ENCODE results near the gene IDH3A. TPM values are rescaled to one million over a fixed set of nuclear protein-coding genes. Genes with fewer than 3 reads are reported as not detected.

Gene IDH3A
- polyA plus RNA-seq, 2 of the 4 experiments (the other 2 are of a cell fraction), result 85.6 to 149 TPM

DNA sequence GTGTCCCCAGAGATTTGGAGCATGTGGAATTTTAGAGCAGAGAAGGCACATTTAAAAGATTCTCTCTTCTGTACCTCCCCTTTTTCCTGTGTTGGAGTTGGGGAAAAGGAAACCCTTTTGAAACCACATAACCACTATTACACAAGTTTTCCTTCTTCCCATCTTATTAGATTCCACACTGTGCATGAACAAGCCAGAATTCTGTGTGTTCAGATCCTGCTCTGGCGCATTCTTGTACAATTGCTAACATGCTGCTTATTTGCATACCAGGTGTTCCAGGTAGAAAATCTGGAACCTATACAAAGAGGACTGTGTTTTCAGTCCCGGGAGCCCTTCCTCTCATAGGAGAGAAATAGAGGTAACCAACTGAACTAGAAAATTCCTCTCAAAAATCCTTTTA is 15.4 kb upstream of the IDH3A start:
- DNase-seq (ENCODE audit: low read depth in 1 of 2, low spot score in 1 of 2), result no peak
- no peak for ATAC-seq

DNA sequence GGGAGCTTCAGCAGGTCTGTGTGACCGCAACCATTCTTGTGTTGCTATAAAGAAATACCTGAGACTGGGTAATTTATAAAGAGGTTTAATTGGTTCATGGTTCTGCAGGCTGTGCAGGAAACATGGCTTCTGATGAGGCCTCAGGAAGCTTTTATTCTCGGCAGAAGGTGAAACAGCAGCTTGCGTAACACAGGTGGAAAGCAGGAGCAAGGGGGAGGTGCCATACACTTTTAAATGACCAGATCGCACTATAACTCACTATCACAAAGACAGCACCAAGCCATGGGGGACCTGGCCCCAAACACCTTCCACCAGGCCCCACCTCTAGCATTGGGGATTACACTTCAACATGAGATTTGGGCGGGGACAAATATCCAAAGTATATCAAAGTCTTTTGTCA is 9.6 kb upstream of the IDH3A start:
- TF ChIP-seq JUNB (IDR thresholded peaks at IDR 0.05) (no peak), CEBPB (IDR thresholded peaks at IDR 0.05) (peak in 1 of 2 experiments; percentile 34; a peak in 1 of 4 replicates), CBX8 (IDR thresholded peaks at IDR 0.05) (no peak), ZNF302 (CRISPR knock-in tag; IDR thresholded peaks at IDR 0.05) (no peak), ZSCAN20 (CRISPR knock-in tag; IDR thresholded peaks at IDR 0.05) (no peak)
- TF ChIP-seq, protein P1, sequence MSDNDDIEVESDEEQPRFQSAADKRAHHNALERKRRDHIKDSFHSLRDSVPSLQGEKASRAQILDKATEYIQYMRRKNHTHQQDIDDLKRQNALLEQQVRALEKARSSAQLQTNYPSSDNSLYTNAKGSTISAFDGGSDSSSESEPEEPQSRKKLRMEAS (IDR thresholded peaks at IDR 0.05), result no peak
- H3K4me2 ChIP-seq, result no peak overlapping the region
- ATAC-seq (no peak), FAIRE-seq (no peak), DNase-seq (ENCODE audit: low read depth in 1 of 2, low spot score in 1 of 2) (no peak)
- no peaks in the 10 kb centered on the region for H3K4me1 ChIP-seq
- H3K4me3 ChIP-seq, result no peak overlapping the region
- no peaks in the 10 kb centered on the region for H3K9me3 ChIP-seq
- H3K27ac ChIP-seq, result no peak overlapping the region
- ChIA-PET CTCF (interaction anchor here (1.0 to 5.9 kb wide), 12 partner anchors 9 to 103 kb away, joined by 3 to 31 read pairs (median 4); partner anchors contain the start of genes CIB2 and IDH3A), POLR2A (interaction anchor here (1.3 to 1.5 kb wide), 2 partner anchors 9 to 10 kb away, joined by 6 to 10 read pairs; partner anchors contain the start of genes CIB2 and IDH3A)
- 89% methylated on average over 5 of the region's 5 CpGs for WGBS (ENCODE audit: missing lambda C conversion rate)

More for the DNA sequence above, 15.4 kb upstream of the IDH3A start:
- Histone ChIP-seq H3K4me2 (no peak overlapping the region), H3K4me1 (peaks cover 21% of the 10 kb centered on the region), H3K27ac (no peak overlapping the region), H3K4me3 (no peak overlapping the region), H3K9me3 (no peaks in the 10 kb centered on the region)
- no peak for TF ChIP-seq HOXB5 (CRISPR knock-in tag; IDR thresholded peaks at IDR 0.05)
- TF ChIP-seq RNF2 (IDR thresholded peaks at IDR 0.05; ENCODE audit: borderline replicate concordance, low read depth), result no peak
- TF ChIP-seq EP300 (IDR thresholded peaks at IDR 0.05), result no peak
- no peak for TF ChIP-seq JUNB (IDR thresholded peaks at IDR 0.05)
- TF ChIP-seq, protein P1 (IDR thresholded peaks at IDR 0.05), result no peak
- no peak for TF ChIP-seq RFX5 (IDR thresholded peaks at IDR 0.05)
- no peak for TF ChIP-seq PHF8 (IDR thresholded peaks at IDR 0.05; ENCODE audit: borderline replicate concordance, low read depth)
- no peak for TF ChIP-seq HOXB13 (CRISPR knock-in tag; IDR thresholded peaks at IDR 0.05; ENCODE audit: low read depth)
- TF ChIP-seq, protein P2, sequence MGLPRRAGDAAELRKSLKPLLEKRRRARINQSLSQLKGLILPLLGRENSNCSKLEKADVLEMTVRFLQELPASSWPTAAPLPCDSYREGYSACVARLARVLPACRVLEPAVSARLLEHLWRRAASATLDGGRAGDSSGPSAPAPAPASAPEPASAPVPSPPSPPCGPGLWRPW (IDR thresholded peaks at IDR 0.05), result no peak
- TF ChIP-seq EHMT2 (IDR thresholded peaks at IDR 0.05; ENCODE audit: low read depth), result no peak
- no peak for TF ChIP-seq TP53 (CRISPR knock-in tag; IDR thresholded peaks at IDR 0.05)
- TF ChIP-seq, protein P3, sequence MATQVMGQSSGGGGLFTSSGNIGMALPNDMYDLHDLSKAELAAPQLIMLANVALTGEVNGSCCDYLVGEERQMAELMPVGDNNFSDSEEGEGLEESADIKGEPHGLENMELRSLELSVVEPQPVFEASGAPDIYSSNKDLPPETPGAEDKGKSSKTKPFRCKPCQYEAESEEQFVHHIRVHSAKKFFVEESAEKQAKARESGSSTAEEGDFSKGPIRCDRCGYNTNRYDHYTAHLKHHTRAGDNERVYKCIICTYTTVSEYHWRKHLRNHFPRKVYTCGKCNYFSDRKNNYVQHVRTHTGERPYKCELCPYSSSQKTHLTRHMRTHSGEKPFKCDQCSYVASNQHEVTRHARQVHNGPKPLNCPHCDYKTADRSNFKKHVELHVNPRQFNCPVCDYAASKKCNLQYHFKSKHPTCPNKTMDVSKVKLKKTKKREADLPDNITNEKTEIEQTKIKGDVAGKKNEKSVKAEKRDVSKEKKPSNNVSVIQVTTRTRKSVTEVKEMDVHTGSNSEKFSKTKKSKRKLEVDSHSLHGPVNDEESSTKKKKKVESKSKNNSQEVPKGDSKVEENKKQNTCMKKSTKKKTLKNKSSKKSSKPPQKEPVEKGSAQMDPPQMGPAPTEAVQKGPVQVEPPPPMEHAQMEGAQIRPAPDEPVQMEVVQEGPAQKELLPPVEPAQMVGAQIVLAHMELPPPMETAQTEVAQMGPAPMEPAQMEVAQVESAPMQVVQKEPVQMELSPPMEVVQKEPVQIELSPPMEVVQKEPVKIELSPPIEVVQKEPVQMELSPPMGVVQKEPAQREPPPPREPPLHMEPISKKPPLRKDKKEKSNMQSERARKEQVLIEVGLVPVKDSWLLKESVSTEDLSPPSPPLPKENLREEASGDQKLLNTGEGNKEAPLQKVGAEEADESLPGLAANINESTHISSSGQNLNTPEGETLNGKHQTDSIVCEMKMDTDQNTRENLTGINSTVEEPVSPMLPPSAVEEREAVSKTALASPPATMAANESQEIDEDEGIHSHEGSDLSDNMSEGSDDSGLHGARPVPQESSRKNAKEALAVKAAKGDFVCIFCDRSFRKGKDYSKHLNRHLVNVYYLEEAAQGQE (IDR thresholded peaks at IDR 0.05), result no peak
- no peak for TF ChIP-seq RAD21 (conservative IDR thresholded peaks at IDR 0.05 in 1 of 2, IDR thresholded peaks at IDR 0.05 in 1 of 2)
- TF ChIP-seq ZSCAN20 (CRISPR knock-in tag; IDR thresholded peaks at IDR 0.05), result no peak
- TF ChIP-seq MAZ (IDR thresholded peaks at IDR 0.05; ENCODE audit: borderline replicate concordance, low read depth, low read length), result no peak
- TF ChIP-seq NR3C1 (IDR thresholded peaks at IDR 0.05), result no peak
- TF ChIP-seq FOXS1 (CRISPR knock-in tag; IDR thresholded peaks at IDR 0.05), result no peak
- TF ChIP-seq, protein P4, sequence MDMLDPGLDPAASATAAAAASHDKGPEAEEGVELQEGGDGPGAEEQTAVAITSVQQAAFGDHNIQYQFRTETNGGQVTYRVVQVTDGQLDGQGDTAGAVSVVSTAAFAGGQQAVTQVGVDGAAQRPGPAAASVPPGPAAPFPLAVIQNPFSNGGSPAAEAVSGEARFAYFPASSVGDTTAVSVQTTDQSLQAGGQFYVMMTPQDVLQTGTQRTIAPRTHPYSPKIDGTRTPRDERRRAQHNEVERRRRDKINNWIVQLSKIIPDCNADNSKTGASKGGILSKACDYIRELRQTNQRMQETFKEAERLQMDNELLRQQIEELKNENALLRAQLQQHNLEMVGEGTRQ (IDR thresholded peaks at IDR 0.05), result no peak
- no peak for TF ChIP-seq CHD4 (IDR thresholded peaks at IDR 0.05; ENCODE audit: borderline replicate concordance)
- POLR2A ChIA-PET, result no interaction called here
- CTCF ChIA-PET, result interaction anchor here (1.1 to 9.0 kb wide), 5 partner anchors 10 to 175 kb away, joined by 3 to 116 read pairs (median 14); no protein-coding TSS in a partner anchor
- 85% methylated on average over 2 of the region's 2 CpGs for WGBS (ENCODE audit: missing lambda C conversion rate)
- FAIRE-seq, result no peak
